OCI-LY7 (cell line): ENCODE results near the gene SMARCC1. TPM values are rescaled to one million over a fixed set of nuclear protein-coding genes. Genes with fewer than 3 reads are reported as not detected.
A peak's percentile ranks its signal among the peaks of the same experiment; 100 is the strongest.

Source experiments
- BruUV-seq: library from RNA; stranded (reverse); fragments of 400-500 nt; replicated peaks from 2 replicates; lab custom pipeline; 2021; lab: Mats Ljungman, UMichigan
- CTCF ChIA-PET: fragments of 300-600 bp; sonication (Branson Sonifier 250); formaldehyde crosslinking; loops from one replicate; lab custom pipeline; 2022; ENCODE audit warnings: antibody characterized with exemption; ENCODE audit not compliant: unreplicated experiment; lab: Charles Lee
- POLR2A ChIA-PET: fragments of 300-600 bp; sonication (Branson Sonifier 250); formaldehyde crosslinking; loops from one replicate; lab custom pipeline; 2022; ENCODE audit warnings: antibody characterized with exemption; lab: Charles Lee
- DNase-seq: peaks from one replicate; pipeline ENCODE4 v3.0.0-alpha.2; 2015; ENCODE audit warnings: low spot score
- H2AFZ ChIP-seq: fragments of 200-600 bp; sonication (generic), shearing (Covaris generic); 2 replicates; pipeline ENCODE4 v1.6.1; 2014; ENCODE audit warnings: mild to moderate bottlenecking, antibody characterized with exemption, low read length, moderate library complexity
- H3K27ac ChIP-seq: fragments of 200-600 bp; sonication (generic); 2 replicates; pipeline ENCODE4 v1.5.1; 2014; ENCODE audit warnings: mixed run types, low read depth, mild to moderate bottlenecking, moderate library complexity, low read length, inconsistent platforms; ENCODE audit not compliant: poor library complexity, severe bottlenecking
- H3K36me3 ChIP-seq: fragments of 200-600 bp; sonication (generic); 2 replicates; pipeline ENCODE4 v1.6.1; 2014; ENCODE audit warnings: mild to moderate bottlenecking, antibody characterized with exemption, low read length, moderate library complexity, mixed read lengths; ENCODE audit not compliant: insufficient read depth
- H3K4me1 ChIP-seq: fragments of 200-600 bp; sonication (generic); 2 replicates; pipeline ENCODE4 v1.5.1; 2014; ENCODE audit warnings: mild to moderate bottlenecking, low read length; ENCODE audit not compliant: insufficient read depth, poor library complexity, severe bottlenecking
- H3K4me2 ChIP-seq: fragments of 200-600 bp; sonication (generic); 2 replicates; pipeline ENCODE4 v1.6.1; 2014; ENCODE audit warnings: mild to moderate bottlenecking, low read length
- H3K4me3 ChIP-seq: fragments of 200-600 bp; sonication (generic); 2 replicates; pipeline ENCODE4 v1.5.1; 2014; ENCODE audit warnings: mild to moderate bottlenecking, low read depth, low read length; ENCODE audit not compliant: poor library complexity, severe bottlenecking
- H3K79me2 ChIP-seq: fragments of 200-600 bp; sonication (generic); 2 replicates; pipeline ENCODE4 v1.6.1; 2016; ENCODE audit warnings: low read depth, mild to moderate bottlenecking, low read length, moderate library complexity, mixed read lengths; ENCODE audit not compliant: insufficient read depth
- H3K9me2 ChIP-seq: fragments of 200-600 bp; sonication (generic); 2 replicates; pipeline ENCODE4 v1.6.1; 2016; ENCODE audit warnings: mild to moderate bottlenecking, low read length, mixed read lengths; ENCODE audit not compliant: insufficient read depth
- H3K9me3 ChIP-seq: fragments of 200-600 bp; sonication (generic); 2 replicates; pipeline ENCODE4 v1.6.1; 2014; ENCODE audit warnings: mild to moderate bottlenecking, mixed run types, low read length, mixed read lengths
- H4K20me1 ChIP-seq: fragments of 200-600 bp; sonication (generic); 2 replicates; pipeline ENCODE4 v1.6.1; 2014; ENCODE audit warnings: mild to moderate bottlenecking, antibody characterized with exemption, low read length, moderate library complexity, mixed read lengths; ENCODE audit not compliant: insufficient read depth
- EZH2phosphoT487 ChIP-seq: fragments of 200-600 bp; sonication (generic); IDR thresholded peaks from 2 replicates; pipeline ENCODE4 v1.6.1; 2018; ENCODE audit warnings: low read depth, borderline replicate concordance, mild to moderate bottlenecking, mixed run types, antibody characterized with exemption, low read length, moderate library complexity, mixed read lengths
- intact Hi-C: fragments of 100-400 bp; cut with micrococcal nuclease; formaldehyde crosslinking; loops from one replicate; pipeline ENCODE4 v1.10.0; 2022; ENCODE audit not compliant: unreplicated experiment
- total RNA-seq, 2 experiments: library from RNA; depleted of rRNA in 1 of 2; stranded (reverse); fragments of >200 nt in 1 of 2; shearing (Covaris generic) in 1 of 2; gene quantifications; 2 replicates each; pipeline ENCODE4 v1.2.3, GENCODE V29; 2014 to 2022
- TF ChIP-seq, protein P1 (sequence below): fragments of 200-600 bp; sonication (generic); conservative IDR thresholded peaks from 2 replicates; pipeline ENCODE4 v1.5.1; 2014; ENCODE audit warnings: mild to moderate bottlenecking, antibody characterized with exemption, low read length, moderate library complexity, mixed read lengths

The SMARCC1 gene
- total RNA-seq, 2 experiments from 2014 or later, result 83.2 to 176 TPM

DNA sequence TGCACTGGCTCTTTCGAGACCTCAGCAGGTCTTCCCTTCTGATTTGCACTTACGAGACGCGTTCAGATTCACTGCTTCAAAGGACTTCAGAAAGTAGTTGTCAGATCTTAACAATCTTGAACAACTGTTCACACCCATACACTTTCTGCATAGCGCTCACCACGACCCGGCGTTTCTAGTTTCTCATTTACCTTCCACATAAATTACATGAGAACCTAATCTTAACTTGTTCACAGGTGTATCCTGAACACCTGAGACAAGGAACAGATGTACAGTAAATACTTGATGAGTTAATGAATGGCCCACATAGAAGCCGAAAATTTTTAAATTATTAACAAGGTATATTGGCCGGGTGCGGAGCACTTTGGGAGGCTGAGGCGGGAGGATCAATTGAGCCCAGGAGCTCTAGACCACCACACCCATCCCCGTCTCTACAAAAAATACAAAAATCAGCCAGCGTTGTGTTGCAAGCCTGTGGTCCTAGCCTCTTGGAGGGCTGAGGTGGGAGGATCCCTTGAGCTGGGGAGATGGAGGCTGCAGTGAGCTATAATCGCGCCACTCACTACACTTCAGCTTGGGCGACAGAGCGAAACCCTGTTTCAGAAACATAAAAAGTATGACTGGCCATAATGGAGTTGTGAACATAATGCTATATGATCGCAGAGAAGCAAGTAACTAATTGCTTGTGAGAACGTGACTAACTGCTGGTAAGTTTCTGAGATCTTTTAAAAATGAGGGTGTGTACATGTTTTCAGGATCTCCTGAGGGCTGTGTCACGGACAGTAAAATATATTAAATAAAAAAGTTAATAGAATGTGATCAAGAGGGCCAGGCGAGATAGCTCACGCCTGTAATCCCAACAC, 984 bp upstream of the SMARCC1 start:
- Histone ChIP-seq H3K4me1 (peaks cover 39% of the 10 kb centered on the region), H3K36me3 (peaks cover 23% of the 10 kb centered on the region), H3K4me3 (peak overlapping the region; percentile 96), H3K79me2 (peaks cover 46% of the 10 kb centered on the region), H3K4me2 (peak overlapping the region; percentile 97), H3K9me2 (no peaks in the 10 kb centered on the region), H4K20me1 (peaks cover 11% of the 10 kb centered on the region; the same call in 1 of the 2 replicates), H2AFZ (peak overlapping the region; percentile 38), H3K9me3 (no peaks in the 10 kb centered on the region), H3K27ac (peak overlapping the region; percentile 88)
- no TSS peak for BruUV-seq
- no peak for TF ChIP-seq EZH2phosphoT487
- TF ChIP-seq, protein P1, sequence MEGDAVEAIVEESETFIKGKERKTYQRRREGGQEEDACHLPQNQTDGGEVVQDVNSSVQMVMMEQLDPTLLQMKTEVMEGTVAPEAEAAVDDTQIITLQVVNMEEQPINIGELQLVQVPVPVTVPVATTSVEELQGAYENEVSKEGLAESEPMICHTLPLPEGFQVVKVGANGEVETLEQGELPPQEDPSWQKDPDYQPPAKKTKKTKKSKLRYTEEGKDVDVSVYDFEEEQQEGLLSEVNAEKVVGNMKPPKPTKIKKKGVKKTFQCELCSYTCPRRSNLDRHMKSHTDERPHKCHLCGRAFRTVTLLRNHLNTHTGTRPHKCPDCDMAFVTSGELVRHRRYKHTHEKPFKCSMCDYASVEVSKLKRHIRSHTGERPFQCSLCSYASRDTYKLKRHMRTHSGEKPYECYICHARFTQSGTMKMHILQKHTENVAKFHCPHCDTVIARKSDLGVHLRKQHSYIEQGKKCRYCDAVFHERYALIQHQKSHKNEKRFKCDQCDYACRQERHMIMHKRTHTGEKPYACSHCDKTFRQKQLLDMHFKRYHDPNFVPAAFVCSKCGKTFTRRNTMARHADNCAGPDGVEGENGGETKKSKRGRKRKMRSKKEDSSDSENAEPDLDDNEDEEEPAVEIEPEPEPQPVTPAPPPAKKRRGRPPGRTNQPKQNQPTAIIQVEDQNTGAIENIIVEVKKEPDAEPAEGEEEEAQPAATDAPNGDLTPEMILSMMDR, result no peak
- ChIA-PET CTCF (no interaction called here), POLR2A (interaction anchor here (0.6 to 0.9 kb wide), 4 partner anchors 39 to 402 kb away, joined by 3 to 4 read pairs (median 3); no protein-coding TSS in a partner anchor)
- DNase-seq, result peak; percentile 65
- intact Hi-C loops, result loop anchor here (5.0 kb wide), 1 partner anchor 520 kb away; the partner anchor contains the start of gene NME6

DNA sequence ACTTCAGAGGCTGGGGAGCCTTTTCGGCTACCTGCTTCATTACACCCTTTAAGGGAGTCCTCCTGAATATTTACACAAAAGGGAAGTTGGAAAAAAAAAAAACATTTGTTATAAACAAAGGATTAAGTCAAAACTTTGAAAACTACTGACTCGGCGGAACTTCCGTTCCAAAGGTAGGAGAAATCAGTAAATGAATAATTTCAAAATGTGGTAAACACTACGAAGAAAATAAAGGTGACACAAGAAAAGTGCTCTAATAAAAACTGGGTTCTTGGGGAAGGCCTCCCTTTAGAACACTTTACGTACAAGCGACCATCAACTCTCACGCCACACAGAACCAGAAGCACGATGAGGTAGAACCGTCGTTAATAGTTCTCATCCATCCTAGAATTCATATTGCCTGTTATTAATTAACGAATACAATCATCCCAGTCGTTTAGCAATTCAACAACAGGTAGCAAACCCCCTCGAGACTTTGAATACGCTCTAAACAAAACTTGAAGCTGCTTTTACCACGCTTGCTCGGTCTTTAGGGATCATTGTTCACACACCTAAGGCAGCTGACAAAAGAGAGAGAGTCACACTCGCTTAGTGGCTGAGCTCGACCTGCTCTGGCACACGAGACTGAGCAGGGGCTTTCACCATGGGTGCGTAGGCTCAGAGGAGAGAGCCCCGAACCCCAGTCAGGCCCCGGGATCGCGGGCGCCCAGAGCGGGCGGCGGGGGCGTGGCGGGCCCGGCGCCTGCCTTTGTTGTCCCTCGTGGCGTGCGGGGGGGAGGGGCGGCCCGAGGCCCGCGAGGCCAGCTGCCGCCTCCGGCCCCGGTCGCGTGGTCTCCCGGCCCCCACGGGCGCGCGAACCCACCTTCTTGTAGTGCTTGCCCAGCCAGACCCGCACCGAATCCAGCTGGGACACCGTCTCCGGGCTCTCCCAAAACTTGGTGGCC, 680 bp downstream of the SMARCC1 start:
- Histone ChIP-seq H2AFZ (peak overlapping the region; percentile 71; the same call in 1 of the 2 replicates), H3K36me3 (peaks cover 36% of the 10 kb centered on the region), H3K4me2 (peak overlapping the region; percentile 98), H3K4me3 (peak overlapping the region; percentile 96), H3K79me2 (peaks cover 63% of the 10 kb centered on the region), H3K9me2 (no peaks in the 10 kb centered on the region), H3K9me3 (no peaks in the 10 kb centered on the region), H3K4me1 (peaks cover 42% of the 10 kb centered on the region), H4K20me1 (peaks cover 11% of the 10 kb centered on the region; the same call in 1 of the 2 replicates), H3K27ac (peak overlapping the region; percentile 88)
- ChIA-PET POLR2A (interaction anchor here (0.5 to 0.7 kb wide), 3 partner anchors 164 to 1606 kb away, joined by 4 to 7 read pairs (median 5); partner anchors contain the start of gene PTPN23), CTCF (no interaction called here)
- intact Hi-C loops, result loop anchor here (5.0 kb wide), 1 partner anchor 521 kb away; the partner anchor contains the start of gene NME6
- TF ChIP-seq EZH2phosphoT487, result no peak
- TF ChIP-seq, protein P1, result no peak
- TSS peak; percentile 81 for BruUV-seq
- DNase-seq, result peak; percentile 65
